22Rv1 (cell line): Measurements from ENCODE around the gene EVA1C.

Experiments used
- H3K27ac ChIP-seq: fragments of 450-650 bp; 2 replicates; pipeline ENCODE4 v1.5.1; 2017
- CTCF ChIP-seq: fragments of 450-650 bp; IDR thresholded peaks from 2 replicates; pipeline ENCODE4 v1.5.1; 2017; ENCODE audit warnings: mild to moderate bottlenecking
- ZFX ChIP-seq: fragments of 450-650 bp; IDR thresholded peaks from 2 replicates; pipeline ENCODE4 v1.6.1; 2017; ENCODE audit warnings: antibody characterized with exemption, borderline replicate concordance

EVA1C gene

GRCh38 chr21:32370998-32371766 is 41.3 kb upstream of the EVA1C start:
- no peak overlapping the region for H3K27ac ChIP-seq
- no peak for TF ChIP-seq CTCF
- TF ChIP-seq ZFX, result no peak

- no peak for TF ChIP-seq ZFX
- no peak overlapping the region for H3K27ac ChIP-seq
Observed at GRCh38 chr21:32371913-32372314, 40.6 kb upstream of the EVA1C start.

GRCh38 chr21:32372755-32373154 is 39.8 kb upstream of the EVA1C start:
- no peak overlapping the region for H3K27ac ChIP-seq
- TF ChIP-seq ZFX, result no peak
- no peak for TF ChIP-seq CTCF

- no peak for TF ChIP-seq ZFX
- TF ChIP-seq CTCF, result no peak
- H3K27ac ChIP-seq, result no peak overlapping the region
Observed at GRCh38 chr21:32377506-32377905, 35.0 kb upstream of the EVA1C start.

- no peak overlapping the region for H3K27ac ChIP-seq
- no peak for TF ChIP-seq CTCF
- TF ChIP-seq ZFX, result no peak
Observed at GRCh38 chr21:32377991-32378390, 34.5 kb upstream of the EVA1C start.

- no peak overlapping the region for H3K27ac ChIP-seq
- TF ChIP-seq ZFX (no peak), CTCF (no peak)
Observed at GRCh38 chr21:32378956-32379355, 33.5 kb upstream of the EVA1C start.

- no peak for TF ChIP-seq CTCF
Observed at GRCh38 chr21:32380940-32381339, 31.6 kb upstream of the EVA1C start.

GRCh38 chr21:32381571-32381970 is 30.9 kb upstream of the EVA1C start:
- no peak for TF ChIP-seq ZFX
- no peak for TF ChIP-seq CTCF
- H3K27ac ChIP-seq, result no peak overlapping the region

More at GRCh38 chr21:32380940-32381339, 31.6 kb upstream of the EVA1C start:
- no peak overlapping the region for H3K27ac ChIP-seq
